ENCODE results near the gene ATP5MC2. TPM values are rescaled to one million over a fixed set of nuclear protein-coding genes. Genes with fewer than 3 reads are reported as not detected.

ATP5MC2 gene
- total RNA-seq, 3 donors from 2014 or later (not counting 1 experiment from before 2014, with no cell fraction given) = 180 to 195 (median 184) TPM

DNA sequence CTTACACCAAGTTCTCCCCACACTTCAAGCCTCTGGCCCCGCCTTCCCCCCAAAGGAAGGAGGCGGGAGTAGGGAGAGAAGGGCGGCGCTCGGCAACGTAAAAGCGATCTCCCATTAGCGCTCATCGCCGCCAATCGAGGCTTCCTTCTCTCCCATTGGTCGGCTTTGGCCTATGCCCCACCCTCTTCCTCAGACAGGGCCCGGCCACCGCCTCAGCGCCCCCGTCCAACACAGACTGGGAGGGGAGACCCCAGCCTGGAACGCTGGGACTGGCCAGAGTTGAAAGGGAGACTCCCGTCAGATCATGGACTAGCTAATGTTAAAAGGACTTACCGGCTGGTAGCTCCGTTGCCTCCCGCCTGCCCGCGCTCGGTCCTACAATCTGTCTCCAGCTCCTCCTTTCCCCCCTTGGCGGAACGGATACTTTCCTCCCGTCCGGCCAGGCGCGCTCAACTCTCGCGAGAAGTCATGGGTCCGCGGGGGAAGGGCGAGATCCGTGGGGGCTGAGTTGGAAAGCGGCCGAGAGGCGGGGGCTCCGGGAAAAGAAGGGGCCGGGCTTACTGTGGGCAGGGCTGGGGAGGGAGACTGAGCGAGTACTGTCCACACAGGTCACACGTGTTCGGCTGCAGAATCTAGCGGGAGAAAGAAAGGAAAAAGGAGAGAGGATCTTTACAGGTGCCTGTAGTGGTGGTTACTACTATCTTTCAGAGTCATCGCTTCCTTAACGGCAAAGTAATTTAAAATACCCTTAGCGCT lies 49.8 kb downstream of the ATP5MC2 start, which contains the start of gene ATF7:
Gene ATF7 (minus strand): TSS at position 437 of the 756 bp plus-strand sequence. CDS start 25,382 bp downstream, outside the sequence.
- Mint-ChIP-seq H3K27ac (peak within 1 kb of the TSS; percentile 94 to 95), H3K4me3 (peak within 1 kb of the TSS; percentile 100), H3K27me3 (ENCODE audit: low read depth in 2 of 2) (no peaks in the 10 kb centered on the region), H3K36me3 (no peaks in the 10 kb centered on the region), H3K9me3 (no peaks in the 10 kb centered on the region), H3K4me1 (peaks cover 40 to 43% of the 10 kb centered on the region in 2 donors)
- ATAC-seq (peak; percentile 91 to 98 (median 94)), DNase-seq (peak; percentile 98 to 99)
- Histone ChIP-seq H3K9me3 (ENCODE audit: control insufficient read depth, insufficient read depth, low read length) (no peaks in the 10 kb centered on the region), H3K4me1 (ENCODE audit: control insufficient read depth, insufficient read depth, low read length) (peaks cover 8% of the 10 kb centered on the region), H3K27ac (ENCODE audit: low read length) (peak within 1 kb of the TSS; percentile 85), H3K27me3 (ENCODE audit: control insufficient read depth, insufficient read depth, low read length) (no peaks in the 10 kb centered on the region), H3K4me3 (ENCODE audit: low read length) (peak within 1 kb of the TSS; percentile 68), H3K36me3 (ENCODE audit: control insufficient read depth, insufficient read depth, low read length) (no peaks in the 10 kb centered on the region)
- WGBS (ENCODE audit: insufficient coverage) = under 1% methylated on average over 43 of the region's 48 CpGs
- TF ChIP-seq, protein P1, sequence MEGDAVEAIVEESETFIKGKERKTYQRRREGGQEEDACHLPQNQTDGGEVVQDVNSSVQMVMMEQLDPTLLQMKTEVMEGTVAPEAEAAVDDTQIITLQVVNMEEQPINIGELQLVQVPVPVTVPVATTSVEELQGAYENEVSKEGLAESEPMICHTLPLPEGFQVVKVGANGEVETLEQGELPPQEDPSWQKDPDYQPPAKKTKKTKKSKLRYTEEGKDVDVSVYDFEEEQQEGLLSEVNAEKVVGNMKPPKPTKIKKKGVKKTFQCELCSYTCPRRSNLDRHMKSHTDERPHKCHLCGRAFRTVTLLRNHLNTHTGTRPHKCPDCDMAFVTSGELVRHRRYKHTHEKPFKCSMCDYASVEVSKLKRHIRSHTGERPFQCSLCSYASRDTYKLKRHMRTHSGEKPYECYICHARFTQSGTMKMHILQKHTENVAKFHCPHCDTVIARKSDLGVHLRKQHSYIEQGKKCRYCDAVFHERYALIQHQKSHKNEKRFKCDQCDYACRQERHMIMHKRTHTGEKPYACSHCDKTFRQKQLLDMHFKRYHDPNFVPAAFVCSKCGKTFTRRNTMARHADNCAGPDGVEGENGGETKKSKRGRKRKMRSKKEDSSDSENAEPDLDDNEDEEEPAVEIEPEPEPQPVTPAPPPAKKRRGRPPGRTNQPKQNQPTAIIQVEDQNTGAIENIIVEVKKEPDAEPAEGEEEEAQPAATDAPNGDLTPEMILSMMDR (IDR thresholded peaks at IDR 0.05) = no peak
- intact Hi-C loops (cut with micrococcal nuclease) = loop anchor here (2.0 kb wide), 1 partner anchor 51 kb away; the partner anchor contains the start of gene ATP5MC2

DNA sequence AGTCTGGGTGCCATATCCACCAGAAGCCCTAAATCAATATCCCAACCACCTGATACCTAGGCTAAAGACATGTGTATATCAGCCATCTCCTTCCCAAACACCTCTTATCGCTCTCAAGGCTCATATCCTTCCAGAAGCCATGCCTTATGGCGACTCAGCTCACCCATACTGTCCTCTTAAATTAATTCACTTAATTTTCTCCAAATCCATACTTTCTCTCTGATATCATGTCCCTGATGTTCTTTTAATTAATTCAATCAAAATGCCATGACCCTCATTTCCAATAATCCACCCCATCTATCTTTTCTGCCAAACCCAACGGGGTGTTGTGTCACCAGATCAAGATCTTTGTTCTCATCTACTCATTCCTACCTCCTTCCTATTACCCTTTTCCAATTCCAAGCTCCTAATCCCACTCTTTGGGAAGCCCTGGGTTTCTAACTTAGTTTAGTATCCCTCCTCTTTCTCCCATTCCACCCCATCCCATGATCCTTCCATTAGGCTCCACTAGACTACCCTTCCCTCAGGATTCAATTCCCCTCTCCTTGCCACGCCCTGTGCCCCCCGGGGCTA lies 50.4 kb downstream of the ATP5MC2 start:
- ATAC-seq = no peak
- peak overlapping the region; percentile 94 to 95 for H3K27ac Mint-ChIP-seq
- peak overlapping the region; percentile 100 for H3K4me3 Mint-ChIP-seq
- 39% methylated on average over 3 of the region's 5 CpGs for WGBS (ENCODE audit: insufficient coverage)
- TF ChIP-seq, protein P1 (IDR thresholded peaks at IDR 0.05) = no peak
- H3K4me1 Mint-ChIP-seq = peaks cover 40 to 43% of the 10 kb centered on the region in 2 donors
- no peaks in the 10 kb centered on the region for H3K9me3 Mint-ChIP-seq
- DNase-seq = peak in 1 of 2 donors; percentile 21
- no peaks in the 10 kb centered on the region for H3K36me3 ChIP-seq (ENCODE audit: control insufficient read depth, insufficient read depth, low read length)
- H3K4me3 ChIP-seq (ENCODE audit: low read length) = peak overlapping the region; percentile 68
- H3K27me3 ChIP-seq (ENCODE audit: control insufficient read depth, insufficient read depth, low read length) = no peaks in the 10 kb centered on the region
- peaks cover 8% of the 10 kb centered on the region for H3K4me1 ChIP-seq (ENCODE audit: control insufficient read depth, insufficient read depth, low read length)
- H3K27me3 Mint-ChIP-seq (ENCODE audit: low read depth in 2 of 2) = no peaks in the 10 kb centered on the region
- no peaks in the 10 kb centered on the region for H3K9me3 ChIP-seq (ENCODE audit: control insufficient read depth, insufficient read depth, low read length)
- H3K27ac ChIP-seq (ENCODE audit: low read length) = peak overlapping the region; percentile 85
- H3K36me3 Mint-ChIP-seq = no peaks in the 10 kb centered on the region
- intact Hi-C loops (cut with micrococcal nuclease) = no loop called here

DNA sequence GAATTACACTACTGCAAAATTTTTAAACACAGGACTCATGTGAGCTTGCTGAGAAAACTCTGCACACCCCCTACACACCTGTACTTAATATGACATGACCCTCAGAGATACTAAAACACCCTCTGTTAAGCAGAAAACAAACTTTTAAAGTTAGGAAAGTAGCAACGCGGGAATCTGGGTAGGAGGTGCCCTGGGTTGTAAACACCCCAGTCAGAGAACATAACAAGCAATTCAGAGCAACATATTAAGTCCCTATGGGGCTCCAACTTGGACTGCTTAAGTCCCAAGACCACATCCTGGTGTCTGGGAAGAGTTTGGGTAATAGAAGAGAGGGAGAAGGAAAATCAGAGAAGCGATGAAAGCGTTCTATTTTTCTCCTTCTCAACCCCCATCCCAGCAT lies 50.9 kb downstream of the ATP5MC2 start:
- no peak overlapping the region for H3K4me3 ChIP-seq (ENCODE audit: low read length)
- 78% methylated on average over 4 of the region's 4 CpGs for WGBS (ENCODE audit: insufficient coverage)
- no peak overlapping the region for H3K27ac ChIP-seq (ENCODE audit: low read length)
- H3K27me3 ChIP-seq (ENCODE audit: control insufficient read depth, insufficient read depth, low read length) = no peaks in the 10 kb centered on the region
- Mint-ChIP-seq H3K4me1 (peaks cover 40 to 43% of the 10 kb centered on the region in 2 donors), H3K27ac (peak overlapping the region; percentile 94 to 95), H3K36me3 (no peaks in the 10 kb centered on the region), H3K4me3 (peak overlapping the region; percentile 100), H3K9me3 (no peaks in the 10 kb centered on the region), H3K27me3 (ENCODE audit: low read depth in 2 of 2) (no peaks in the 10 kb centered on the region)
- TF ChIP-seq, protein P1 (IDR thresholded peaks at IDR 0.05) = no peak
- ATAC-seq (no peak), DNase-seq (peak in 1 of 2 donors; percentile 10)
- intact Hi-C loops (cut with micrococcal nuclease) = no loop called here
- peaks cover 8% of the 10 kb centered on the region for H3K4me1 ChIP-seq (ENCODE audit: control insufficient read depth, insufficient read depth, low read length)
- no peaks in the 10 kb centered on the region for H3K9me3 ChIP-seq (ENCODE audit: control insufficient read depth, insufficient read depth, low read length)
- H3K36me3 ChIP-seq (ENCODE audit: control insufficient read depth, insufficient read depth, low read length) = no peaks in the 10 kb centered on the region

Measured in natural killer cell (primary cell).